Non-pigmented ciliary epithelial cell (primary cell): ENCODE measurements around the gene NFKB2.

Experiments
- DNase-seq: peaks from one replicate; pipeline ENCODE4 v3.0.0-alpha.2; 2010; ENCODE audit warnings: low read depth

The NFKB2 gene

GRCh38 chr10:102451105-102451969, 55.8 kb downstream of the NFKB2 start, which contains the start of gene C10orf95:
TSS of gene C10orf95 (minus strand) at chr10:102451543. CDS start at chr10:102451093, 450 bp downstream.
- DNase-seq = no peak
